ENCODE results near the gene FAIM2.

FAIM2 gene

DNA sequence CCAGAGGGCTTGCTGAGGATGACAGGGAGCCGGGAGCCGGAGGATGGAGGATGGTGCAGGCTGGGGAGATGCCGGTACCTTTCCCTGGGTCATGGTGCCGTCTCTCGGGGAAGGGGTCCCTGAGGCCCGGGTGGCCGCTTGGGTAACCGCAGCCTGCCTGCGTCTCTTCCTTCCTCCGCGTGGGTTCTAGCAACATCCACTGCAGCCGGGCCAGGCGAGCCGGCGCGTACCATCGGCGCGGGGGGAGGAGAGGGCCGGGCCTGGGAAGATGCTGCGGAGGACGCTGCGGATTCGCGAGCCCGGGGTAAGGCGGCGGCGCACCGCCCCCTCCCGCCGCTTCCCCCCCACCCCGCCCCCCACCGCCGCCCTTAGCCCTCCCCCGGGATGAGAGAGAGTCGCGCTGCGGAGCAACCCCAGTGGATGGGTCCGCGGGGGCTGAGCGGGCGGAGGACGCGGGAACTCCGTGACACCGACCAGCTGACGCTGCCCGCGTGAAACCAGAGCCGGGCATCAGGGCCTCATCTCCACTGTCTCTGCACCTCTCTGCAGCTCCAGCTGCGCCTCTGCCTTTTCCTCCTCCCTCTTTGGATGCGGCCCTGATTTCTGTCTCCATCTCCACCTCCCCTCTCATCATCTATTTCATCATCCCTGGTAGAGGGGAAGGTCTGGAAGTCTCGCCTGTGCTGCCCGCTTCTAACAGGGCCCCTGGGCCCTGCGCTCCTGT lies at the start of gene FAIM2:
TSS of gene FAIM2 (minus strand) at position 201 of the 724 bp plus-strand sequence. CDS start at position 93, 108 bp downstream.
- DNase-seq (ENCODE audit: low read depth) = peak; percentile 26

DNA sequence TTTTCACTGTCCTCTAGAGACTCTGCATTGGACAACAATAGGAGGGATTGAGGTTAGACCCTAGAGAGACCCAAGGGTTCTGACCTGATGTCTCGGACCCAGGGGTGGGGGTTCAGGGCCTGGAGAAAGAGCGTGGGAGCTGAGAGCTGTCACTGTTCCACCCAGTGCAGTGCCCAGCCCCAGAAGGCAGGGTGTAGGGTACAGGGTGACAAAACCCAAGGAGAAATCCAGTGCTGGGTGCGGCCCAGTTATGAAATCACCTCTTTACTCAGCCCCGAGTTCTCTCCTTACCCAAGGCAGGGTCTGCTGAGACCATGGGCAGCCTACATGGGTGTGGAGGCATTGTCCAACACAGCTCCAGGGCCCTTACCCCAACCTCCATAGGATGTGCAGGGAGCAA lies 49.5 kb upstream of the FAIM2 start:
- no peak for DNase-seq (ENCODE audit: low read depth)

DNA sequence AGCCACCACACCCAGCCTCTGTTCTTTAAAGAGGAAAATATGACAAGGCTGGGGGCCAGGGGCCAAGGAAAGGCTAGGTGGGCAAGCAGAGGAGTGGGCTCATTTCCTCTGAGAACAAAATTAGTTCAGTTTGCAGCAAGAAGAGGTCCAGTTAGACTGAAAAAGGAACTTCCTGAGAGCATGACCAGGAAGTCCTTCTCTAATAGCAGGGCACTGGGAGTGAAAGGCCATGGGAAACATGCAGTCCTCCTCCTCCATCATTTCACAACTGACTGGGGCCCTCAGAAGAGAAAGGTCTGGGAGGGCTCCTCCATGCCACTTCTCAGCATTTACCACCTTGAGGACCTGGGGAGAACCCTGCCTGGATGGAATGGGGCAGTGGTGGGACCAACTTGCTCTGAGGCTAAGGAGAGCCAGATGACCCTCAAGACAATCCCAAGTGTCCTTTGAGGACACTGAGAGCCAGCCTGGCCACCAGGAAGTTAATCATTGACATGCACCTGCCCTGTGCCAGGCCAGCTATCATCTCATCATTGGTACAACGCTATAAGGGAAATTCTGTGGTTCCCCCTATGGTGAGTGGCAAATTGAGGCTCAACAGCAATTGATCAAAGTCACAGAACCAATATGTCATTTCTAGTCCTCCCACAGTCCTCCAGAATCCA lies 48.8 kb upstream of the FAIM2 start:
- DNase-seq (ENCODE audit: low read depth) = no peak

DNA sequence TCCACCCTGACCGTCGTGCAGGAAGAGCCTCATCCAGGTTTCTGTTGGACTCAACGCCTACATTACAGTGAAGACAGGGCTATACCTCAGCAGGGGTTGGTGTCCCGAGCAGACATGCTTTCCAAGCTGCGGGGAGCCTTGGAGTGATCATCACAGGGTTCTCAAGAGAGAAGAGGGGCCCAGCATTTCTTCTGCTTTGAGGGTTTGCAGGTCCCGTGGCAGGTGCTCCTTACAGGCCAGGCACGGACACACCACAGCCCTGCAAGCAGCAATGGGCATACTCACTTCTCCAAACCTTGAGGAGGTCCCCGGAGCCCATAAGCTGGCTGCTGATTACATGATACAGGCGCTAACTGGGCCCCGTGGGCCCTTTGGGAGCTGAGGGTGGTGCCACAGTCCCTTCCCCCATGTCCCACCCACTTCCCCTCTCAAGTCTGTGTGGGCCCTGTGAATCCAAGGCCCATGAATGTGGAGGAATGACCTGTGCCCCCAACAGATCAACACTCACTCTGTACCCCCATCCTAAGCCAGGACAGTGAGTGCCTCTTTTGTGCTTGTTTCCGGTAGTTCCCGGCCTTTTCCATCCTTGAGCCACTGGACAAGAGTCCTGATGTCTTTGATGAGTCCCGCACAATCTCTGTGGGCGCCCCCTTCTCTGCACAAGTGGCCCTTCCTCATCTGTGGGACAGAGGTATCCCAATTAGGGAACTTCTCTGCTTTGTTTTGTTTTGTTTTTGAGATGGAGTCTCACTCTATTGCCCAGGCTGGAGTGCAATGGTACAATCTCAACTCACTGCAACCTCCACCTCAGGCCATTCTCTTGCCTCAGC lies 47.9 kb upstream of the FAIM2 start:
- DNase-seq (ENCODE audit: low read depth) = no peak

DNA sequence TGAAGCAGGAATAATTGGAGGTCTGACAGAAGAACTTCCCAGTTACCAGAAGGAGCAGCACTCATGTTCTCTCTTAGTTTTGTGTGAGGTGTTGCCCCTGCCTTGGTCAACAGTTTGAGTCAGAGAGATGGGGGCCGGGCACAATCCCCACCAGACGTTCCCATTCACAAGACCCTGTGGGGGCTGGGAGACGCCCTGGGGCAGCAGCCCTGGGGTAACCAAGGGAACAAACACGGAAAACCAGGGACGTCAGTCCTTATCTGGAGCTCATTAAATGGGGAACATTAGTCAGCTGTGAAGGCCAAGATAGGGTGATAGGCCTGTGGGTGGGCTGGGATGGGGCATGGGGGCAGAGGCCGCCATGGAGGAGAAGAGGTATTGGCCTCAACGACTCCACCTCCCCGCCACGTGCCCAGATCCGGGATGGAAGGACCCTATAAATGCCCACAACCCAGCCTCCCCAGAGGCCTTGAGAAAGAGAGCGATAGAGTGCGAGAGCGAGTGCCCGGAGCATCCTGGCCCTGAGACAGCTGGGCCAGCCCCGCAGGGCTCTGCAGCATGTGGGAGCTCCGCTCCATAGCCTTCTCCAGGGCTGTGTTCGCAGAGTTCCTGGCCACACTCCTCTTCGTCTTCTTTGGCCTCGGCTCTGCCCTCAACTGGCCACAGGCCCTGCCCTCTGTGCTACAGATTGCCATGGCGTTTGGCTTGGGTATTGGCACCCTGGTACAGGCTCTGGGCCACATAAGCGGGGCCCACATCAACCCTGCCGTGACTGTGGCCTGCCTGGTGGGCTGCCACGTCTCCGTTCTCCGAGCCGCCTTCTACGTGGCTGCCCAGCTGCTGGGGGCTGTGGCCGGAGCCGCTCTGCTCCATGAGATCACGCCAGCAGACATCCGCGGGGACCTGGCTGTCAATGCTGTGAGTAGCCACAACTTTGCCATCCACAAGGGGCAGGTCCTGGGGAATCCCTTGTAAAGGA lies 46.9 kb upstream of the FAIM2 start, which contains the start of gene AQP2:
TSS of gene AQP2 (plus strand) at position 465 of the 979 bp plus-strand sequence. CDS start at position 559, 94 bp downstream.
- DNase-seq (ENCODE audit: low read depth) = no peak

DNA sequence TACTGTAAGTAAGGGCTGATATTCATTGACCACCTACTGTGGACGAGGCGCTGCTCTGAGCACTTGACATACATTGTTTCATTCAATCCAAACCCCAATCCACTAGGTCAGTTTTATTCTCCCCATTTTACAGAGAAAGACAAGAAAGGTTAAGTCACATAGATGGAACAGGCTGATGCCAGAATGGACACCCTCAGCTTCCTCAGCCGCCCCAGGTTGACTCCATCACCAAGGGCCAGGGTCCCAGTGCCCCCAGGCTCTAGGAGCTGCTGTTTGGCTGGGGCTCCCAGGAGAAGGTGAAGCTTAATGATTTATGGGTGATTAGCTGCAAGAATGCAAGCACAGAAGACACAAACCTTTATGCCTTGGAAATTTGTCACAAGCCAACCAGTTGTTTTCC lies 46.2 kb upstream of the FAIM2 start:
- DNase-seq (ENCODE audit: low read depth) = no peak

DNA sequence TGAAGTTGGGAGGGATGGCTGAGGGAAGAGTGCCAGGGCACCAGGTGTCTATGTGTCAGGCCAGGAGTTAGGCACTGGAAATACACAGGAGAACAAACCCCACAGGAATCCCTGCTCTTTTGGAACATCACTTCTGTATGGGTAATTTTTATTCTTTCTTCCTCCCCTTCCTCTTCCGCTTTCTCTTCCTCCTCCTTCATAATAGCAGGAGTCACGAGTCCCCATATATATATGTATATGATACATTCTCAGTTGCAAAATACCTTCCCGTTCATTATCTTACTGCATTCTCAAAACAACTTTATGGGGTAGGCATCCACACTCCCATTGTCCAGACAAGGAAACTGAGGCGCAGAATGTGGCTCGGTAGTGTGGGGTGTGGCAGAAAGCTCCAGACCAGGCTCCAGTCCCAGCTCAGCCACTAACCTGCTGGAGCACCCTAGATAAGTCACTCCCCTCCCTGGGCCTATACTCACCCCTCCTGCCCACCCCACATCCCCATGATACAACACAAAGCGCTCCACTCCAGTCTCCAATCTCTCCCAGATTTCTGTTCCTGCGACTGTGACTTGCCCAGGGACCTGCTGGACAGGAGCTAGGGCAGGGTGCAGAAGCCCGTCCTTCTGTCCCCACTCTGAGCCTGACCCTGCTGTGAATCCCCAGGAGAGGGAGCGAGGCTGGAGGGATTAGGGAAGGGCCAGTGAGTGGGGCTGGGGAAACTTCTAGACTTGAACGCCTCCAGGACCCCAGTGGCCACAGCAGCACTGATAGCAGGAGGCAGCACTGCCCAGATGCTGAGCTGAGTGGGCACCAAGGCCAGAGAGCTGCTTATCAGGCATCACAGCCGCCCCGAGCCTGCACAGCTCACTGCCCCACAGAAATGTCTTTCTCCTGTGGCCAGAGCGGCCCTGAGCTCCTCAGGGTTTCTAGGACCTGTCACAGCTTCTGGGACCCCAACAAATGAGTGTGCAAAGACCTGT lies 45.5 kb upstream of the FAIM2 start:
- DNase-seq (ENCODE audit: low read depth) = no peak

DNA sequence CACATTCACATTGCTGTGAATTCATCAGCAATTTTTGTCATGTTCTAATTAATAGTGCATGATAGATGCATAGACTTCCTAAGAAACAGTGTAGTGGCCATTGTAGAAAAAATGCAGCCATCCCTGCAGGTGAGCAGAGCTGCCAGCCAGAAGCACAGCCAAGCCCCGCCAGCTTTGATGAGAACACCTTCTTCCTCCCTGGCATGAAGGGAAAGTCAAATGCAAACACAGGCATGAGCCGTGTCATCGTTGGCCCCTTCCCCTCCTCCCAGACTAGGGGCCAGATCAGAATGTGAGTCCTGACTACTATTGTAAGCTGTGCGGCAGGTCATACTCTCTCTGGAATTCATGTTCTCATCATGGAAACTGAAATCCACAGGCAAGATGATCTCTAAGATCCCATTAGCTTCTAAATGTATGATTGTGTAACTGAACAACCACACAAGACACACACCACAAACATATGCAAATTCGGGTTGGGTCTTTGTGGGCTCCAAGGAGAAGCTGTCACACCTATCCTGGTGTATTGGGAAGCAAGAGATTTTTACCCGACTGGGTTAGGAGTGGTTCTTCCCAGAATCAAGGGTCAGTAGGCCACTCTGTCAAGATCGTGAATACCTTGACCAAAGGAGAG lies 44.0 kb upstream of the FAIM2 start:
- DNase-seq (ENCODE audit: low read depth) = no peak

DNA sequence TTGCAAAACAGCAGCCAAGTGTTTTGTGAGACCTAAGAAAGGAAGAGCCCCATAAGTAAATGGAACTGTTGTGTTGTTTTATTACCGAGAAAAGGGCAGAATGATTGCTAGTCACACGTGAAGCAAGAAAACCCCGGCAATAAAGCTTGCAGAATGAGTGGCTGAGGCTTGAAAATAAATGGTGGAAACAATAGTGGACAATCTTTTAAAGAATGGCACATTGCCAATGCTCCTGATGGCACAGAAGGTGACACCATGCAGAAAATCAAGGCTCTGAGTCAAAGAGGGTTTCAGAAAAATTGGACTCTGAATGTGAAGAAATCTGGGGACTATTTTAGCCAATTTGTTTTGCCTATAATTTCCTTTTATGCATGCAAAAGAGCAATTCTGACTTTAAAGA lies 42.8 kb upstream of the FAIM2 start:
- DNase-seq (ENCODE audit: low read depth) = no peak

DNA sequence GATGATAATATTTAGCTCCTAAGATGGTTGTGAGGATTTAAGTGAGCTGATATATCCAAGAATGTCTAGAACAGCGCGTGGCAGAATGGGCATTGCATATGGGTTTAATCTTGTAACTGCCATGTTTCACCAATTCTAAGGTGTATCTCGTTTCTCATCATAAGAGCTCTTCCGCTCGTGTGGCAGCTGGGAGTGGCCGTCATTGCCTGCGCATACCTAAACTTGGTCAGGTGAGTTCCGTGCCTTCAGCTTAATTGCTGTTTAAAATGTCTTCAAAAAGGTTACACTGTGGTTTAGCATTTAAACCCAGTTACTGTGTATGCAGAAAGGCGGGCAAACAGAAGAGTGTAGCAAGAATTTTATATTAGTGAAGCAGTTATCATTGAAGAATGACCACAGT lies 42.4 kb upstream of the FAIM2 start:
- no peak for DNase-seq (ENCODE audit: low read depth)

DNA sequence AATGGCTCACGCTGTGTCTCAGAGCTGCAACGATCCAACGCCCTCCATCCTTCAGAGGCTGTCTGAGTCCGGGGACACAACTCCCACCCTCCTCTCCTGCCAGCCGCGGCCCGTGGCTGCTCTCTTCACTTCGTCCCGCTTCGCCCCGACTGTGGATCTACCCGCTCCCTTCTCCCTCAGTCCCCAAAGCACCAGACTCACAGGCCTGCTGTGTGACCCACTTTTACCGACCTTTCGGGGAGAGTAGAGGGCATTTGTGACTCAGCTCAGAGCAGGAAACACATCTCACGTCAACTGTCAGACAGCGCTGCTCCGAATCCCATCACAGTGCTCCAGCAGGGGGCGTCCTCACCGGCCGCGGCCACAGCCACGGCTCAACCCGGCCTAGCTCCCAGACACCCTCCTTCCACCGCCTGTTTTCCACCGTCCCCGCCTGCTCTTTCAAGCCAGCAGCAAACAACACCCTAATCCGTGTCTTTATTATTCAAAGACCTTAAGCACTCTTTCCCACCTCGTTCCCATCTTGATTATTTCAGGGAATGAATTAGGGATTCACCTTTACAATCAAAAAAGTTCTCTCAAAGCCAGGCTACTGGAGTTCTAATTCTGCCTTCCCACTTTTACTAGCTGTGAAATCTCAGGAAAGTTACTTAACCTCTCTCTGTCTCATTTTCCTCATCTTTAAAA lies 41.8 kb upstream of the FAIM2 start:
- DNase-seq (ENCODE audit: low read depth) = peak; percentile 79

DNA sequence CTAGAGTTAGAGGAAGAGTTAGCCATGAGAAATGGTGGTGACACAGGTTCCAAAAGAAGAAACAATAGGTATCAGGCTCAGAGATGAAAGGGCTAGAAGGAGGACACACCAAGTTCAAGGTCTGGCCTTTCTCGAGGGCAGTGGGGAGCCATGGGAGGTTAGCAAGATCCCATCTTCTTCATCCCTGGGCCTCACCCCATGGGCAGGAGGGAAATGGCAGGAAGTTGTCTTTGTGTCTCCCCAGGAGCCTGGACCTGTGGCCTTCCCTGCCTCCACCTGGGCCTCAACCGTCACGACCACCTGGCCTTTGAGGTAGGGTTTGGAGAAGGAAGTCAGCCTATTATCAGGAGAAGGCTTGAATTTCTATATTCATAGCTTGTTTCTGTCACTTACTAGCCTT lies 41.0 kb upstream of the FAIM2 start:
- DNase-seq (ENCODE audit: low read depth) = no peak

DNA sequence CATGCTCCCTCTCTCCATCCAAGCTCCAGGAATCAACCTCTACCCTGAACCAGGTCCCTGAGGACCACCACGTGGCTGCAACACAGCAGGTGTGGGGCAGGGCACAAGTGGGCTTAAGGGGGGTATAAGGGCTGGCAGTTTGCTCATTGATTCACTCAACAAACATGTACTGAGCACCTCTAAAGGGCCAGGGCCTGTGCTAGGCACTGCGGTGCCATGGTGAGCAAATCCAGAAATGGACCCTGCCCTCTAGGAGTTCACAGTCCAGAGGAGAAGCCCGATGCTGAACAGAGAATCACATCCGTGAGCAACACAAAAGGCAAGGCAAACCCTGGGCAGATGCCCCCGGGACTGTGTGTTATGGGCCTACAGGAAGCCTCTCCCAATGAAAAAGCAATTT lies 40.3 kb upstream of the FAIM2 start:
- no peak for DNase-seq (ENCODE audit: low read depth)

DNA sequence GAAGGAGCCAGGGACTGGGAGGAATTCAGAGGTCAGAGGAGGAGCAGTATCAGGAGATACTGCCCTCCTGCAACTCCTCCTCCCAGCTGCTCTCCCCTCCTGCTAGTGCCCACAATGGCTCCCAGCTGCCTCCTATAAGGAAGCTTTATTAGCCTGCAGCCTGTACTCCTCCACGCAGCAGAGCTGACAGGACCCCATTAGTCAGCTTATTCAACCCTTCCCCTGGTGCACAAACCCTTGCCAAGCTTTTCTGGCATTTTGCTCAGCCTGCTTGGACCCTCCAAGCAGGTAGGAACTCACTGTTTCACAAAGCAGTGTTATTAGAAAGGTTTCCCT lies 39.9 kb upstream of the FAIM2 start:
- no peak for DNase-seq (ENCODE audit: low read depth)

DNA sequence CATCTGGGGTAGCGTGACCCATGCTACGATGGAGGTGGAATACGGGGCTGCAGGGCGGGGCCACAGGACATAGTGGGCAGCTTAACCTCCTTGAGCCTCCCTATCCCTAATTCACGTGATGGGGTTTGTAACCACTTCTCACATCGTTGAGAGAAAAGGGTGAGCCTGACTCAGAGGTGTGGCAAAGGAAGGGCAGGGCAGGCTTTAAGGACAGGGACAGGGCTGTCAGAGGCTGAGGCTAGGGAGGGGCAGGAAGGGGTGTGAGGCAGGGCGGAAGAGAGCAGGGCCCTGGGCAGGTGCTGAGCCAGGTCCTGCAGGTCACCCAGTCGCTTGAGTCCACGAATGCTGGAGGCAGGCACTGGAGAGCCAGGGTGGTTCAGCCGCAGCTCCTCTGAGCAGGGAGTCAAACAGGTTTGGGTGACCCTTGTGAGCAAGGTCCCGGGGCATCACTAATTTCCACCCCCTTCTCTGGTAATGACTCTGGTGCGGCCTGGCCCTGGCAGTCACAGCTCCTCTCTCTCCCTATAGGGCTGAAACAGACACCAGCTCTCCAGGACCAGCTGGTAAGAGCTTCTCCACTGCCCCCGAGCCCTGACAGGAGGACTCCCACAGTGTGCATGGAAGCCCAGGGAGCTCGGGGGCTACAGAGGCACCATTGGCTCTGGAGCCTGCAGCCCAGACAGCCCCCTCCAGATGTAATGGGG lies 39.4 kb upstream of the FAIM2 start:
- no peak for DNase-seq (ENCODE audit: low read depth)

DNA sequence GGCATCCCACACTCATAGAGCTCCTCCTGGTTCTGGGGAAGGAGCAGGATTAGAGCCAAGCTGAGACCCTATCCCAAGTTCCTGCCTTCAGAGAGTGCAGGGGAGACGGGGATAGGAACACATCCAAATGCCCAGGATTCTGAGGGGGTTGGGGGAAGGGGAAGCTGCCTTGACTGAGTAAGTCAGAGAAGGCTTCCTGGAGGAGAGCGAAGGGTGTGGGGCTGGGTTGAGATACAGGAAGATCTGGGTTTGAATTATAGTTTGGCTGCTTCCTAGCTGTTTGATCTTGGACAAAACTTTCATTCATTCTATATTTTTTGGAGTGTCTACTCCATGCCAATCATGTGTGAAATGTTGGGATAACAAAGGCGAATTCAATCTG lies 38.8 kb upstream of the FAIM2 start:
- DNase-seq (ENCODE audit: low read depth) = no peak

DNA sequence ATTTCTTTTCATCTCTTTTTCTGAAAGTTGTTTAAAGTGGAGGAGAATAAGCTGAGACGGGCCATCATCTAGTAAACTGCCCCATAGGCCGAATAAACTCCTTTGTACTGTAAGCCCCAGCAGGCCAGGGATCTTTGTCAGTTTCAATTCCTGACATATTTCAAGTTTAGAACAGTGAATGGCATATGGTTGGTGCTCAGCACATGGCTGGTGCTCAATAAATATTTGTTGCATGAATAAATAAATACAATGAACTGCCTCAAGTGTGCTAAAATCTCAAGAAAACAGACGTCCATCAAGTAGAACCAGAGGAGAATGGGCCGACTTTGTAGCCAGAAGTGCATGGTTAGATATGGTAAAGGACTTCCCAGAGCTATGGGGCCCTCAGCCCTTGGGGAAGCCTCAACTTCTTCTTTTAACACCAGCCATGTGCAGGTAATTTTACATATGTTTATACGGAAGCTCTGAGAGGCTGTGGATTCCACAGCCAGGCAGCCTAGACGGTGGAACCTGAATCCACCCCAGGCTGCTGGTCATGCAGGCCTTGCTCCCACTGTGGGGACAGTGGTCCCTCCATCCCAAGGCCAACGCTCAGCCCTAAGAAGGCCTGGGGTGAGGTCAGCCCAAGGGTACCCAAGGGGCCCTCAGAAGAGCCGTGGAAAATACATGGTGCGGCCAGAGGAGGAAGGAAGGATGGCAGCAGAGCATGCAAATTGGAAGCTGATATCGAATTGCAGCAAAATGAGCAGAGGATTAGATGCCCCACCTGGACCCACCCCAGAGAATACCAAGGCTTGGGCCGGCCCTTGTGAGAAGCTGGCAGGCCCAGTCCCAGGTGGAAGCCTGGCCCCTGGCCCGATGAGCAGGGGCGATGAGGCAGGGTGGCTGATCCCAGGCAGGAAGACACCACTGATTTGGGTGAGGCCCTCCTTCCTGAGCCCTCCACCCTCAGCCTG lies 38.1 kb upstream of the FAIM2 start:
- no peak for DNase-seq (ENCODE audit: low read depth)

DNA sequence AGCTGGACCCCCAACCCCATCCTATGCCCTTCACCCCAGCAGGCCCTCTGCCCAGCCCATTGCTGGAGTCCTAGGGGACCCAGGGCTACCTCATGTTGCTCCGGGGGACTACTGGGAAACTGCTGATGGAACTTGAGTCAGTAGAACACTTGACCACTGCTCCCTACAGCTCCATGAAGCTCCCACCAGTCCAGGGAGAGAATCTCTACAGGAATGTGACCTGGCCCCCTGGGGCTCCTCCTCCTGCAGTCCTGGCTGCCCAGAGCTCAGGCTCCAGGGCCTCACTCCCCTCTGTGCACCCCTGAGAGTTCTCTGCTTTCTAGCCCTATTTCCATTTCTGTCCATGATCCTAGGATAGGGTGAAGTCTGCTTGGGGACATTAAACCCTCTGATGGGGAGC lies 36.0 kb upstream of the FAIM2 start:
- DNase-seq (ENCODE audit: low read depth) = no peak

All from stimulated activated CD4-positive, alpha-beta T cell treated with anti-CD3 and anti-CD28 coated beads, Interleukin-2, amount 100 ng/mL, for 4 hours (primary cell).